ENCODE data around the gene TRAT1.

The TRAT1 gene

GRCh38 chr3:108861401-108861800 is 38.8 kb downstream of the TRAT1 start:
- no peak overlapping the region for H3K9ac ChIP-seq
- no peak overlapping the region for H3K4me3 ChIP-seq (IDR thresholded peaks at IDR 0.05; ENCODE audit: insufficient read depth, low read depth, low read length)
- no peaks in the 10 kb centered on the region for H3K36me3 ChIP-seq (ENCODE audit: insufficient read depth)
- no peak overlapping the region for H2AFZ ChIP-seq (ENCODE audit: low read depth)
- no peak for TF ChIP-seq CTCF (conservative IDR thresholded peaks at IDR 0.05; ENCODE audit: low read depth, low read length)
- no peak overlapping the region for H3K4me2 ChIP-seq
- H3K79me2 ChIP-seq (ENCODE audit: insufficient read depth, low read depth): no peaks in the 10 kb centered on the region
- no peaks in the 10 kb centered on the region for H3K4me1 ChIP-seq (ENCODE audit: low read depth, poor library complexity, severe bottlenecking)
- H4K20me1 ChIP-seq (ENCODE audit: insufficient read depth): no peaks in the 10 kb centered on the region
- H3K27ac ChIP-seq: no peak overlapping the region
- no peaks in the 10 kb centered on the region for H3K27me3 ChIP-seq (ENCODE audit: insufficient read depth, low read depth)

DNA sequence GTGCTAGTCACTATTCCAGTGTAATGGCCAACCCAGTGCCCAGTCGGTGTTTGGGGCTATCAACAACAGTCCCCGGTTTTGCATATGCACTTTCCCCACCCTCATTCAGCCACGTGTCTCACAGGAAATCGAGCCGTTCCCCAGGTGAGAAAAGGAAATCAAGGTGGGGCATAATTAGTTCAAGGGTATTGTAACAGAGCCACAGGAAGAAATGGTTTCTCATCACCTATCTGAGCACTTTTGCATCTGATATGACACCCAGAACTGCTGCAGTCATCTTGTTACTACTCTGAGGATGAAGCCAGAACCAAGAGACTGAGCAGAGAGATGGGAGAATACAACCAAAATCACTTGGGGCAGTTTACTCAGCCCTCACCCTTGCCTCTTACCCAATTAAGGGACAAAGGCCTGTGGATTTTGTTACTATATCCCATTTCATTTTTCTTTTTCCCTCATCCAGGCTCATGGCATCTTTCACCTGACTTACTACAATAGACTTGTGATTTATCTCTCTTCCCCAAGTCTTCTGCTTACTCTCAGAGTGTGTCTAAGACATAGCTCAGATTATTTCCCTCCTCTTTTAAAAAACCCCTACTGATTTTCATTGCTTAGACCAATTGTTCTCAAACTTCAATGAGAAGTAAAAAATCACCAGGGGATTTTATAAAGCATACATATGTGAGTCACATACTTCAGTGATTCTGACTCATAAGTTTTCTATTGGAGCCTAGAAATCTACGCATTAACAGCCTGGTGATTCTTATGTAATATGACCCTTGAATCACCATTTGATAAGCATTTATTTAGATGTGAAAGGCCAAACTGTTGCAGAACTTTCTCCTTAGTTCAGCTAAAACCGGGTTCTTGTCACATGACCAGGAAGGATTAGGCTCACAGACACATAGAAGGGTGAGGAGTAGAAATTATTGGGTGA is 40.5 kb downstream of the TRAT1 start:
- H3K4me2 ChIP-seq: no peak overlapping the region
- H3K79me2 ChIP-seq (ENCODE audit: insufficient read depth, low read depth): no peaks in the 10 kb centered on the region
- no peak overlapping the region for H2AFZ ChIP-seq (ENCODE audit: low read depth)
- H4K20me1 ChIP-seq (ENCODE audit: insufficient read depth): no peaks in the 10 kb centered on the region
- no peak overlapping the region for H3K4me3 ChIP-seq (IDR thresholded peaks at IDR 0.05; ENCODE audit: insufficient read depth, low read depth, low read length)
- no peak overlapping the region for H3K9ac ChIP-seq
- no peaks in the 10 kb centered on the region for H3K36me3 ChIP-seq (ENCODE audit: insufficient read depth)
- H3K27ac ChIP-seq: no peak overlapping the region
- no peaks in the 10 kb centered on the region for H3K4me1 ChIP-seq (ENCODE audit: low read depth, poor library complexity, severe bottlenecking)
- no peaks in the 10 kb centered on the region for H3K27me3 ChIP-seq (ENCODE audit: insufficient read depth, low read depth)
- no peak for TF ChIP-seq CTCF (conservative IDR thresholded peaks at IDR 0.05; ENCODE audit: low read depth, low read length)

- H2AFZ ChIP-seq (ENCODE audit: low read depth): no peak overlapping the region
- no peak for TF ChIP-seq CTCF (conservative IDR thresholded peaks at IDR 0.05; ENCODE audit: low read depth, low read length)
- no peak overlapping the region for H3K4me2 ChIP-seq
- H3K36me3 ChIP-seq (ENCODE audit: insufficient read depth): no peaks in the 10 kb centered on the region
- H3K27me3 ChIP-seq (ENCODE audit: insufficient read depth, low read depth): no peaks in the 10 kb centered on the region
- no peaks in the 10 kb centered on the region for H4K20me1 ChIP-seq (ENCODE audit: insufficient read depth)
- H3K9ac ChIP-seq: no peak overlapping the region
- no peak overlapping the region for H3K4me3 ChIP-seq (IDR thresholded peaks at IDR 0.05; ENCODE audit: insufficient read depth, low read depth, low read length)
- no peak overlapping the region for H3K27ac ChIP-seq
- no peaks in the 10 kb centered on the region for H3K4me1 ChIP-seq (ENCODE audit: low read depth, poor library complexity, severe bottlenecking)
- H3K79me2 ChIP-seq (ENCODE audit: insufficient read depth, low read depth): no peaks in the 10 kb centered on the region
Measured at GRCh38 chr3:108863799-108864135, 41.2 kb downstream of the TRAT1 start.

GRCh38 chr3:108877901-108878300 is 55.3 kb downstream of the TRAT1 start:
- H2AFZ ChIP-seq (ENCODE audit: low read depth): no peak overlapping the region
- no peaks in the 10 kb centered on the region for H3K79me2 ChIP-seq (ENCODE audit: insufficient read depth, low read depth)
- no peak overlapping the region for H3K4me2 ChIP-seq
- no peaks in the 10 kb centered on the region for H3K36me3 ChIP-seq (ENCODE audit: insufficient read depth)
- H3K27ac ChIP-seq: no peak overlapping the region
- no peak overlapping the region for H3K4me3 ChIP-seq (IDR thresholded peaks at IDR 0.05; ENCODE audit: insufficient read depth, low read depth, low read length)
- no peak for TF ChIP-seq CTCF (conservative IDR thresholded peaks at IDR 0.05; ENCODE audit: low read depth, low read length)
- no peaks in the 10 kb centered on the region for H3K27me3 ChIP-seq (ENCODE audit: insufficient read depth, low read depth)
- H3K4me1 ChIP-seq (ENCODE audit: low read depth, poor library complexity, severe bottlenecking): no peaks in the 10 kb centered on the region
- no peaks in the 10 kb centered on the region for H4K20me1 ChIP-seq (ENCODE audit: insufficient read depth)
- H3K9ac ChIP-seq: no peak overlapping the region

Measured in KMS-11 (cell line).